ENCODE results near the gene MPHOSPH6. TPM values are rescaled to one million over a fixed set of nuclear protein-coding genes. Genes with fewer than 3 reads are reported as not detected.

Gene MPHOSPH6
- total RNA-seq, 1 donor from 2014 or later = 46.4 TPM

GRCh38 chr16:82108100-82108499 lies 61.9 kb downstream of the MPHOSPH6 start:
- Mint-ChIP-seq H3K36me3 (ENCODE audit: low read depth) (no peaks in the 10 kb centered on the region), H3K27ac (no peak overlapping the region), H3K4me1 (ENCODE audit: low read depth) (peaks cover 11% of the 10 kb centered on the region), H3K27me3 (ENCODE audit: low read depth) (peaks cover 17% of the 10 kb centered on the region), H3K4me3 (ENCODE audit: low read depth) (no peak overlapping the region), H3K9me3 (no peaks in the 10 kb centered on the region)
- intact Hi-C loops (cut with micrococcal nuclease) = no loop called here
- no peak for DNase-seq (ENCODE audit: low spot score)

GRCh38 chr16:82105107-82105506 lies 64.9 kb downstream of the MPHOSPH6 start:
- Mint-ChIP-seq H3K36me3 (ENCODE audit: low read depth) (no peaks in the 10 kb centered on the region), H3K27me3 (ENCODE audit: low read depth) (peaks cover 18% of the 10 kb centered on the region), H3K27ac (no peak overlapping the region), H3K9me3 (no peaks in the 10 kb centered on the region), H3K4me3 (ENCODE audit: low read depth) (no peak overlapping the region), H3K4me1 (ENCODE audit: low read depth) (peaks cover 6% of the 10 kb centered on the region)
- no peak for DNase-seq (ENCODE audit: low spot score)
- intact Hi-C loops (cut with micrococcal nuclease) = no loop called here

Other genes with a start within 250 kb of the MPHOSPH6 start
- 3.9 and 4.2 TPM in 2 replicates for gene SDR42E1, start 158.8 kb downstream of the MPHOSPH6 start, total RNA-seq
- gene HSD17B2, start 135.0 kb downstream of the MPHOSPH6 start, total RNA-seq = not detected in 2 replicates

All from activated T-helper 2 cell treated with anti-CD3 and anti-CD28 coated beads, Interferon-gamma antibody, Interleukin-2, Interleukin-4, amounts not matched to agents 10 μg/mL and 5 μg/mL and 100 μg/mL, durations not matched to agents 14 hours and 24 hours and 36 hours (primary cell).